DMS79 (cell line): ENCODE data around the gene SLC23A1.

Experiments used
- DNase-seq: peaks from one replicate; lab custom pipeline; 2025; lab: John Stamatoyannopoulos, UW

The SLC23A1 gene

GRCh38 chr5:139406963-139407362 lies 23.9 kb upstream of the SLC23A1 start:
- DNase-seq = no peak

- peak; percentile 11 for DNase-seq
Observed at GRCh38 chr5:139404484-139404840, 21.4 kb upstream of the SLC23A1 start.

GRCh38 chr5:139403787-139404483 lies 20.8 kb upstream of the SLC23A1 start, which contains the start of gene SPATA24:
TSS of gene SPATA24 (minus strand) at chr5:139404089. CDS start at chr5:139404060, 29 bp downstream.
- peak; percentile 77 for DNase-seq

- DNase-seq = no peak
Observed at GRCh38 chr5:139403418-139403786, 20.3 kb upstream of the SLC23A1 start.

- DNase-seq = no peak
Observed at GRCh38 chr5:139402561-139403158, 19.6 kb upstream of the SLC23A1 start.

GRCh38 chr5:139401546-139401945 lies 18.4 kb upstream of the SLC23A1 start:
- DNase-seq = no peak

GRCh38 chr5:139399501-139400121 lies 16.5 kb upstream of the SLC23A1 start:
- DNase-seq = no peak

- no peak for DNase-seq
Observed at GRCh38 chr5:139397921-139398320, 14.8 kb upstream of the SLC23A1 start.

- no peak for DNase-seq
Observed at GRCh38 chr5:139396691-139397090, 13.6 kb upstream of the SLC23A1 start.

- DNase-seq = no peak
Observed at GRCh38 chr5:139395844-139396640, 12.9 kb upstream of the SLC23A1 start.

GRCh38 chr5:139394654-139395566 lies 11.8 kb upstream of the SLC23A1 start, which contains the start of gene PROB1:
TSS of gene PROB1 (minus strand) at chr5:139395104. CDS start at chr5:139395081, 23 bp downstream.
- DNase-seq = no peak

- no peak for DNase-seq
Observed at GRCh38 chr5:139394123-139394653, 11.1 kb upstream of the SLC23A1 start.

- no peak for DNase-seq
Observed at GRCh38 chr5:139393497-139394122, 10.5 kb upstream of the SLC23A1 start.

GRCh38 chr5:139392678-139393496 lies 9.8 kb upstream of the SLC23A1 start:
- peak; percentile 13 for DNase-seq

GRCh38 chr5:139392324-139392677 lies 9.2 kb upstream of the SLC23A1 start:
- no peak for DNase-seq

GRCh38 chr5:139391570-139392323 lies 8.7 kb upstream of the SLC23A1 start:
- no peak for DNase-seq

- no peak for DNase-seq
Observed at GRCh38 chr5:139390639-139391569, 7.8 kb upstream of the SLC23A1 start.
